Renal cortical epithelial cell (primary cell): Measurements from ENCODE around the gene ANO5. TPM values are rescaled to one million over a fixed set of nuclear protein-coding genes. Genes with fewer than 3 reads are reported as not detected.

Source experiments
- DNase-seq: peaks from one replicate; pipeline ENCODE4 v3.0.0-alpha.2; 2011; ENCODE audit warnings: low read depth
- total RNA-seq: library from RNA; depleted of rRNA; stranded (reverse); fragments of >200 nt; gene quantifications from 2 replicates; pipeline ENCODE4 v1.2.3, GENCODE V29; 2014

ANO5 gene
- total RNA-seq, 1 donor from 2014 or later, result 5.8 TPM

DNA sequence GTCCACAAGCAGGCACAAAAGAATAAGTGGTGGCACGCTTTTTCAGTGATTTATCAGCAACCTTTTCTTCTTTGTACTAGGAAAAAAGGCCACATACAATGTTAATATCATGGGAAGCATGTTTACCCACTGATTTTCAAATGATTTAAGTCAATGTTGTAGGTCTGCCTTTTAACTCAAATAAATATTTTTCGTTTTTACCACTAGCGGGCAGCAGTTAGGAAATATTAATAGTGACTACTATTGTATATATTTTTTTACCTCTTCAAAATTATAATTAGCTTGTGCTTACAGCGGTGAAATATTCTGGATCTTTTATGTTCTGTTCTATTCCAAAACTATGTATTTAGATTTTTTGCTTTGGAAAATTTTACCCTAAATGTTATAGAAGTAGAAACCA is 138.9 kb downstream of the ANO5 start:
- DNase-seq, result no peak

Other genes with a start within 250 kb of the ANO5 start
- gene SLC17A6, start 145.3 kb downstream of the ANO5 start, total RNA-seq, result not detected in 2 replicates